KOPT-K1 (cell line): ENCODE measurements around the gene PRC1.

Experiments
- H3K27ac ChIP-seq: fragments of 200-600 bp; sonication (generic); 2 replicates; pipeline ENCODE4 v1.5.1; 2016; ENCODE audit warnings: antibody characterized with exemption, mild to moderate bottlenecking, low read depth, low read length; ENCODE audit not compliant: poor library complexity, severe bottlenecking
- H3K36me3 ChIP-seq: fragments of 200-600 bp; sonication (generic); 2 replicates; pipeline ENCODE4 v1.5.1; 2017; ENCODE audit warnings: antibody characterized with exemption, mild to moderate bottlenecking, low read length, moderate library complexity; ENCODE audit not compliant: insufficient read depth
- H3K9me3 ChIP-seq: fragments of 200-600 bp; sonication (generic); 2 replicates; pipeline ENCODE4 v1.5.1; 2017; ENCODE audit warnings: antibody characterized with exemption, low read length, mild to moderate bottlenecking; ENCODE audit not compliant: insufficient read depth, poor library complexity, severe bottlenecking

The PRC1 gene

DNA sequence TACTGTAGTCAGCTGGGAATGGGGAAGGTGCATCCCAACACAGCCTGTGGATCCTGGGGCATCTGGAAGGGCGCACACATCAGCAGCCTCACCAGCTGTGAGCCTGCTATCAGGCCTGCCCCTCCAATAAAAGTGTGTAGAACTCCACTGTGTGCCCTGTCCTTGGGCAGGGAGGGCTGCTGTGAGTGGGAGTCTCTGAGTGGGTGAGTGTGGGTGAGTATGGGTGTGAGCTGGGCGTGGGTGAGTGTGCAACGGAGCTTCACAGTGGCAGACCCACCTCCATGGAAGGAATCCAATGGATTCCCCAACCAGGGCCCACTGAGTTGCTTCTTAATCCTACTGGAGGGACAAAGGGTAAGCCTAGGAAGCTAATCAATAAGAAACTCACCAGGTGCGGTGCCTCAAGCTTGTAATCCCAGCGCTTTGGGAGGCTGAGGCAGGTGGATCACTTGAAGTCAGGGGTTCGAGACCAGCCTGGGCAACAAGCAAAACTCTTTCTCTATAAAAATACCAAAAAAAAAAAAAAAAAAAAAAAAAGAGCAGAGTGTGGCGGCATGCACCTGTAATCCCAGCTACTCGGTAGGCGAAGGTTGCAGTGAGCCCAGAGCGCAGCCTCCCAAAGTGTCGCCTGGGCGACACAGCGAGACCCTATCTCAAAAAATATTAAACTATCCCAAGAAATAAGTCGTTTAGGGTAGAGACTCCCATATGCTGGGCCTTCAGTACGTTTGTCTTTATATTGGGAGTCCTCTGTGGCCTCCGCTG is 40.2 kb downstream of the PRC1 start:
- peaks cover 68% of the 10 kb centered on the region for H3K36me3 ChIP-seq
- peak overlapping the region; percentile 98 for H3K27ac ChIP-seq
- no peaks in the 10 kb centered on the region for H3K9me3 ChIP-seq

DNA sequence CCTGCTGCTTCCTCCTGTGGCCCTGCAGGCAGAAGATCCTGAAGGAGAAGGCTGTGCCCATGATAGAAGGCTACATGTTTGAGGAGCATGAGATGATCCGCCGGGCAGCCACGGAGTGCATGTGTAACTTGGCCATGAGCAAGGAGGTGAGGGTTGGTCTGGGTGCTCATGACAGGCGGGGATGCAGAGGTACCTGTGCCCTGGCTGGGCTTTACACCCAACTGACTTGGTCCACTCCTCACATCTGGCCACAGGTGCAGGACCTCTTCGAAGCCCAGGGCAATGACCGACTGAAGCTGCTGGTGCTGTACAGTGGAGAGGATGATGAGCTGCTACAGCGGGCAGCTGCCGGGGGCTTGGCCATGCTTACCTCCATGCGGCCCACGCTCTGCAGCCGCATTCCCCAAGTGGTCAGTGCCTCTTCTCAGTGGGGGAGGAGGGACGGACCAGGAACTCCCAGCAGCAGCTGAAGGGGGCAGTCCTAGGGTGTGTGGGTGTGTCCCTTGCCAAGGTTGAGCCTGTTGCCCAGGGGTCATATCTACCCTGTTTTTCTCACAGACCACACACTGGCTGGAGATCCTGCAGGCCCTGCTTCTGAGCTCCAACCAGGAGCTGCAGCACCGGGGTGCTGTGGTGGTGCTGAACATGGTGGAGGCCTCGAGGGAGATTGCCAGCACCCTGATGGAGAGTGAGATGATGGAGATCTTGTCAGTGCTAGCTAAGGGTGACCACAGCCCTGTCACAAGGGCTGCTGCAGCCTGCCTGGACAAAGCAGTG is 41.2 kb downstream of the PRC1 start:
- peaks cover 68% of the 10 kb centered on the region for H3K36me3 ChIP-seq
- no peaks in the 10 kb centered on the region for H3K9me3 ChIP-seq
- no peak overlapping the region for H3K27ac ChIP-seq

DNA sequence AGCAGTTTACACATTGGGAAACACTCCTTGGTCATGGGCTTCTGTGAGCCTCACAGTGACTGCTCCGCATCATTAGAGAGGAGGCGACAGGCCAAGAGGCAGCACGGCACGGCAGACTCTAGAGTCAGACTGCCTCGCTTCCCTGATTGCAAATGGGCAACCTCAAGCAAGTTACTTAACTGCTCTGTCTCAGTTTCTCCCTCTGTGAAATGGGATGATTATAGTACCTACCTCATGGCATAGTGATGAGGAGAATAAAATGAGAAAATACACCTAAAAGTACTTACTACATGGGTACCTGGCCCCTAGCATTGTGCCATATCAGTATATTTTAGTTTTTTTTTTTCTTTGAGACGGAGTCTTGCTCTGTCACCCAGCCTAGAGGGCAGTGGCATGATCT is 43.7 kb downstream of the PRC1 start:
- no peaks in the 10 kb centered on the region for H3K9me3 ChIP-seq
- peaks cover 79% of the 10 kb centered on the region for H3K36me3 ChIP-seq
- H3K27ac ChIP-seq = no peak overlapping the region

DNA sequence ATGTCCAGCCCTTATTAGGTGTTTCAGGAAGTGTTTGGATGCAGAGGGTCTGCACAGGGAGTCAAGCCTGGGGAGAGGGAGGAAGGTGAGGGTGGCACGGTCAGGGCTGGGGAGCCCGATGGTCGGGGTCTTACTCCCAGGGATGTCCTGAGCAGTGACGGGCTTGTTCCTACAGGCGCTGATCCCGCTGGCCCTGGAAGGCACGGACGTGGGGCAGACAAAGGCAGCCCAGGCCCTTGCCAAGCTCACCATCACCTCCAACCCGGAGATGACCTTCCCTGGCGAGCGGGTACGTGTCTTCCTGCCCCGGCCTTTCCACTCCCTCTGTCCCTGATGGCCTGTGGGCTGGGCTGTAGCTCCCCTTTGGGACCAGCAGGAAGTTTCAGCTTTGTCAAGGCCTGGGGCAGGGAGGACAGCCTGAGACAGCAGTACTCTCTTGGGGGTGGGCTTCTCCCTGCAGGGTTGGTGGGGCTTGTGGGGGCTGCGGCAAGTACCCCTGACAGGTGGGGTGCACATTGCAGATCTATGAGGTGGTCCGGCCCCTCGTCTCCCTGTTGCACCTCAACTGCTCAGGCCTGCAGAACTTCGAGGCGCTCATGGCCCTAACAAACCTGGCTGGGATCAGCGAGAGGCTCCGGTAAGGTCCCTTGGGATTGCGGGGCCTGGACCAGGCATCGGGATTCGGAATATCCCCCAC is 44.2 kb downstream of the PRC1 start:
- Histone ChIP-seq H3K9me3 (no peaks in the 10 kb centered on the region), H3K36me3 (peaks cover 81% of the 10 kb centered on the region), H3K27ac (no peak overlapping the region)

DNA sequence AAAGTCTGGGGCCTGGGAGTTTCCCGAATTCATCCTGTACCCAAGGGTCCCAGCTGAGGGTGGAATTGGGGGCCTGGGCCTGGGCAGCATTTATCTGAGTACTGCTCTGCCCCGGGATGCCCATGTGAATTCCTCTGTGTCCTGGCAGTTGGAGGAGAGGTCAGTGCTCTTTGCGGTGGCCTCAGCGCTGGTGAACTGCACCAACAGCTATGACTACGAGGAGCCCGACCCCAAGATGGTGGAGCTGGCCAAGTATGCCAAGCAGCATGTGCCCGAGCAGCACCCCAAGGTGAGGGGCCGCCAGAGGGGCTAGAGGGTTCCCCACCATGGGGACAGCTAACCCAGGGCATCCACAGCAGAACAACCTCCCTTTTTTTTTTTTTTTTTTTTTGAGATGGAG is 45.8 kb downstream of the PRC1 start:
- no peak overlapping the region for H3K27ac ChIP-seq
- peaks cover 90% of the 10 kb centered on the region for H3K36me3 ChIP-seq
- H3K9me3 ChIP-seq = no peaks in the 10 kb centered on the region

DNA sequence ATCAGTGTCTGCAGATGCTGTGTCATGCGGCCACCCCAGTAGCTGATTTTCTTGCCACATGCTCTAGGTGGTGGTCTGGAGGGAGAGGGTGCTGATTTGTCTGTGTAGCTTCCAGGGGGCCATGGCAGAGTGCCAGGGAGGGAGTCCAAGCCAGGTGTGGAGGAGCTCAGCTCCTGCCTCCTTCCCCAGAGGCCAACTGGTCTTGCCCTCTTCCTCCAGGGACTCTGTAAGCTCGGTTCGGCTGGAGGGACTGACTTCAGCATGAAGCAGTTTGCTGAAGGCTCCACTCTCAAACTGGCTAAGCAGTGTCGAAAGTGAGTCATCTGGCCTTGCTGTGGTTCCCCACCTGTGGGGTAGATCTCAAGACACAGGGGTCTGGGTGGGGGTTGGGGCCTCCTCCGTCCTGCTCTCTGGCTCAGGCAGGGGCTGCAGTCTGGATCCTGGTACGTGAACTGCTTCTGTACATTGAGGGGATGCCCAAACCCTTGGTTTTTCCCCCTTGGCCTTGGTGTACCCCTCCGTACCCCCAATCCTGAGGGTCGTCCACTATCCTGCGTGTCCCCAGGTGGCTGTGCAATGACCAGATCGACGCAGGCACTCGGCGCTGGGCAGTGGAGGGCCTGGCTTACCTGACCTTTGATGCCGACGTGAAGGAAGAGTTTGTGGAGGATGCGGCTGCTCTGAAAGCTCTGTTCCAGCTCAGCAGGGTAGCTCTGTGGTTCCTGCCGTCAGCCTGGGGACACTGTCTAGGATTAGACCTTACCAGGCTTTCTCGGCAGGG is 46.6 kb downstream of the PRC1 start:
- peaks cover 90% of the 10 kb centered on the region for H3K36me3 ChIP-seq
- no peak overlapping the region for H3K27ac ChIP-seq
- no peaks in the 10 kb centered on the region for H3K9me3 ChIP-seq

DNA sequence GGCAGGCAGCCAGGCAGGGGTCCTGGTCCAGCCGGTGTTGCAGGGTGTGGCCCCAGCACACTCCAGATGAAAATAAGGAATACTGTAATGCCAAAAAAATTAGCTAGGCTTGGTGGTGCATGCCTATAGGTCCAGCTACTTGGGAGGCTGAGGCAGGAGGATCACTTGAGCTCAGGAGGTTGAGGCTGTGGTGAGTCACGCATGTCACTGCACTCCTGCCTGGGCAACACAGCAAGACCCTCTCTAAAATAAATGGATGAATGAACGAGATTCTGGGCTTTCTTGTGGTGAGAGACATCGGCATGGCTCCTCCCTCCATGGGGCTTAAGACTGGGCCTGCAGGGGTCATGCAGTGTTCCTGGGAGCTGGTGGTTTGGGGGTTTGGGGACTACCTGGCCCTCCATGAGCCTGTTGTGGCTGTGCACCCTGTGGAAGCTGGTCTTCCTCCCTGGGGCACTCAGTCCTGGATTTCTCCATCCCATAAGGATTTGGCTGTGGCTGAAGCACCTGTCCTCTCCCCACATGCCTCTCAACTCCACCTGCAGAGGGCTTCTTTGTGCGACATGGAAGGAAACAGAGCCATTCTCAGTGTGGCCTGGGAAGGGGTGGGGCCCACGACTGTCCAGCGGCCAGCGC is 47.3 kb downstream of the PRC1 start:
- peaks cover 90% of the 10 kb centered on the region for H3K36me3 ChIP-seq
- H3K27ac ChIP-seq = no peak overlapping the region
- H3K9me3 ChIP-seq = no peaks in the 10 kb centered on the region

DNA sequence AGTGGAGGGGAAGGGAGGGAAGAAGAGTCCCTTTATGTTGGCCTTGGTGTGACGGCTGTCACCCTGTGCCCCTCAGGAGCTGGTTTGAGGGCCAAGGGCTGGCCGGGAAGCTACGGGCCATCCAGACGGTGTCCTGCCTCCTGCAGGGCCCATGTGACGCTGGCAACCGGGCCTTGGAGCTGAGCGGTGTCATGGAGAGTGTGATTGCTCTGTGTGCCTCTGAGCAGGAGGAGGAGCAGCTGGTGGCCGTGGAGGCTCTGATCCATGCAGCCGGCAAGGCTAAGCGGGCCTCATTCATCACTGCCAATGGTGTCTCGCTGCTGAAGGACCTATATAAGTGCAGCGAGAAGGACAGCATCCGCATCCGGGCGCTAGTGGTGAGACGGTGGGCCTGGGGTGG is 47.8 kb downstream of the PRC1 start:
- peaks cover 89% of the 10 kb centered on the region for H3K36me3 ChIP-seq
- H3K9me3 ChIP-seq = no peaks in the 10 kb centered on the region

DNA sequence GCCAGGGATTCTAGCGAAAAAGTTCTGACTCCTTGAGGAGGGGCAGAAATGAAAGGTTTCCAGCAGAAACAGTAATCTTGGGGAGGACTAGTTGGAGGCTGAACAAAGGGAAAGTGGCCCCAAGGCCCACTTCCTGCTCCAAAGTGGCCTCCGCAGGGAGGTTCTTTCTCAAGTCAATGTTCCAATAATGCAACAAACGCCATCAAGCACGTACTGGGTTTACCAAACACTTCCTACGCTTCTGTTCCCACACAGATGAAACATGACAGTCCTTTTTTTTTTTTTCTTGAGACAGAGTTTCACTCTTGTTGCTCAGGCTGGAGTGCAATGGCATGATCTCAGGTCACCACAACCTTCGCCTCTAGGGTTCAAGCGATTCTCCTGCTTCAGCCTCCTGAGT is 49.2 kb downstream of the PRC1 start:
- H3K36me3 ChIP-seq = peaks cover 89% of the 10 kb centered on the region
- H3K9me3 ChIP-seq = no peaks in the 10 kb centered on the region
- H3K27ac ChIP-seq = no peak overlapping the region

More for the DNA sequence above, 47.8 kb downstream of the PRC1 start:
- H3K27ac ChIP-seq = no peak overlapping the region

DNA sequence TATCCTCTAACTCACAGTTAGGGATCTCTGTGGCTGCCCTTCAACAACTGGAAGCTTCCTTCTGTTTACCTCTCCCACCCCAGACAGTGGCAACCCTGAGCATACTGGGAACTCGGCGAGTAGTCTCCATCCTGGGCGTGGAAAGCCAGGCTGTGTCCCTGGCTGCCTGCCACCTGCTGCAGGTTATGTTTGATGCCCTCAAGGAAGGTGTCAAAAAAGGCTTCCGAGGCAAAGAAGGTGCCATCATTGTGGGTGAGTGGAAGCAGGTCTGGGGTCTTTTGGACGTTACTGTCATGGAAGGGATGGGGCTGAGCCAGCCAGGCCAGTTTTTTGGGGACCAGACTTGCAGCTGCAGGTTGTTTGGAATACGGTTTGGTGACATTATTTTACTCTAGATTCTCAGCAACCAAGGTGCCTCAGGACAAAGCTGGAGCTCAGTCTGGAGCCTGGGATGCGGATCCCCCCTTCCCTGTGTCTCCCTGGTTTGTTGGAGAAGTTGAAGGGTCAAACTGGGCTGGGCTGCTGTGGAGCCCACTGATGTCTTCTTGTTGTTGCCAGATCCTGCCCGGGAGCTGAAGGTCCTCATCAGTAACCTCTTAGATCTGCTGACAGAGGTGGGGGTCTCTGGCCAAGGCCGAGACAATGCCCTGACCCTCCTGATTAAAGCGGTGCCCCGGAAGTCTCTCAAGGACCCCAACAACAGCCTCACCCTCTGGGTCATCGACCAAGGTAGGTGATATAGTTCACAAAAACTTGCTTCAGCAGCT is 51.8 kb downstream of the PRC1 start:
- peaks cover 83% of the 10 kb centered on the region for H3K36me3 ChIP-seq
- no peaks in the 10 kb centered on the region for H3K9me3 ChIP-seq
- H3K27ac ChIP-seq = no peak overlapping the region

DNA sequence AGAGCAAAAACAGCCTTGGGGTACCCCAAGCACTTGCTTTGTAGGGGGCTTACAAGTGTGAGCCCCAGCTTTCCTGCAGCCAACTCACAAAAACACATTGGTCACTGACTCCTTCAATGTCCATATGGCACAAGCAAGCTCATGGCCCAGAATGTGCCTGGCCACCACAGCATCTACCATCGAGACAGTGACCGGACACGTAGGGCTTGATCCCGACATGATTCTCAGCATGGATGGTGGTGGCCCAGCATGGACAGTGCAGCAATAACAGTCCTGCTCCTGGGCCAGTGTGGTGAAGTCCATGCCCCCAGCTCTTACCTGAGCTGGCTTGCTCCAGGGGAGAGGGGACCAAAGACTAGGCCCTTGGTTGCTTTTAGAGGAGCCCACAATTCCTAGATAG is 53.3 kb downstream of the PRC1 start:
- no peak overlapping the region for H3K27ac ChIP-seq
- H3K9me3 ChIP-seq = no peaks in the 10 kb centered on the region
- H3K36me3 ChIP-seq = peaks cover 78% of the 10 kb centered on the region

DNA sequence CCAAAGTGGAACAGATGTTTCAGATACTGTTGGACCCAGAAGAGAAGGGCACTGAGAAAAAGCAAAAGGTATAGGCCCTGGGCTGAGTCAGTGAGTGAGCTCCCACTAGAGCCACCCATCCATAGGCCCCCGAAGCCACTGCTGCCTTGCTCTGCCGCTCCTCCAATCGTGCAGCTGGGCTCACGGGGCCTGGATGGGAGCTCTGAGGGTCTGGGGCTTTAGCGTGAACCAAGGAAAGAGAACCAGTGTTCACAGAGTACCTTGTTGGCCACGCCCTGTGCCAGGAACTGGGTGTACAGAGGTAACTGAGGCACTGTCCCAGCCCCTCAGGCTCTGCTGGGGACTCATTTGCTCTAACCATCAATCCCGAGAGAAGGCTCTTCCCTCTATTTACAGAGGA is 54.6 kb downstream of the PRC1 start:
- peaks cover 73% of the 10 kb centered on the region for H3K36me3 ChIP-seq
- no peak overlapping the region for H3K27ac ChIP-seq
- no peaks in the 10 kb centered on the region for H3K9me3 ChIP-seq

DNA sequence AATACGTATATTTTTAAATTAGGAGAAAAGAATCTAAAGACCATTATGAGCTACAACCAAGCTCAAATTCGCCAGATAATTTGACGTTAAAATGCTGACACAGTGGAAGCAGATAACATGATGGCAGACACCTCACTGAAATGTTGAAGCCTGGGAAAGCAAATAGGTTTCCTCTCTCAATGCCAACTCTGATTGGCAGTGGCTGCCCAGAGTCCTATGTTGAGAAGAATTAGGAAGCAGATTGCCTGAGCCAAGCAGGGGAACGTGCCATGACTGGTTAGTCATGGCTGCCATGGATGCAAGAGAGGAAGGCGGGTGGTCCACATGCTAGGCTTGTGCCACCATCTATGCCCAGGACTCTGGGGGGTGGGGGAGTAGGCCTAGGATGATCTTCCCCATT is 56.1 kb downstream of the PRC1 start:
- Histone ChIP-seq H3K9me3 (no peaks in the 10 kb centered on the region), H3K36me3 (peaks cover 58% of the 10 kb centered on the region)

DNA sequence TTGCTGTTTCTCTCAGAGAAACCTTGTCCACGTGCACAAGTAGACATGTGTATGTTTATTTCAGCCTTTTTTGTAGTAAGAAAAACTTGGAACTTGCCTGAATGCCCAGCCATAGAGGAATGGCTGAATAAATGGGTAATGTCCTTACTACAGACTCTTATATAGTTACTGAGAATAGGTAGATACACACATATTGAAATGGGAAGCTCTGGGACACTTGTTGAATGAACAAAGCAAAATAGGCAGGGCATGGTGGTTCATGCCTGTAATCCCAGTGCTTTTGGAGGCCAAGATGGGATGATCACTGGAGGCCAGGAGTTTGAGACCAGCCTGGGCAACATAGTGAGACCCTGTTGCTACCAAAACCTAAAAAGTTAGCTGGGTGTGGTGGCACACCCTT is 57.5 kb downstream of the PRC1 start:
- no peaks in the 10 kb centered on the region for H3K9me3 ChIP-seq
- peaks cover 43% of the 10 kb centered on the region for H3K36me3 ChIP-seq
- no peak overlapping the region for H3K27ac ChIP-seq

More for the DNA sequence above, 56.1 kb downstream of the PRC1 start:
- H3K27ac ChIP-seq = no peak overlapping the region
